ENCODE results near the gene ERCC6L2. TPM values are rescaled to one million over a fixed set of nuclear protein-coding genes. Genes with fewer than 3 reads are reported as not detected.
A peak's percentile ranks its signal among the peaks of the same experiment; 100 is the strongest.

The ERCC6L2 gene
- polyA plus RNA-seq, 1 of the 3 experiments (the other 2 are of a cell fraction), result 10.0 TPM

DNA sequence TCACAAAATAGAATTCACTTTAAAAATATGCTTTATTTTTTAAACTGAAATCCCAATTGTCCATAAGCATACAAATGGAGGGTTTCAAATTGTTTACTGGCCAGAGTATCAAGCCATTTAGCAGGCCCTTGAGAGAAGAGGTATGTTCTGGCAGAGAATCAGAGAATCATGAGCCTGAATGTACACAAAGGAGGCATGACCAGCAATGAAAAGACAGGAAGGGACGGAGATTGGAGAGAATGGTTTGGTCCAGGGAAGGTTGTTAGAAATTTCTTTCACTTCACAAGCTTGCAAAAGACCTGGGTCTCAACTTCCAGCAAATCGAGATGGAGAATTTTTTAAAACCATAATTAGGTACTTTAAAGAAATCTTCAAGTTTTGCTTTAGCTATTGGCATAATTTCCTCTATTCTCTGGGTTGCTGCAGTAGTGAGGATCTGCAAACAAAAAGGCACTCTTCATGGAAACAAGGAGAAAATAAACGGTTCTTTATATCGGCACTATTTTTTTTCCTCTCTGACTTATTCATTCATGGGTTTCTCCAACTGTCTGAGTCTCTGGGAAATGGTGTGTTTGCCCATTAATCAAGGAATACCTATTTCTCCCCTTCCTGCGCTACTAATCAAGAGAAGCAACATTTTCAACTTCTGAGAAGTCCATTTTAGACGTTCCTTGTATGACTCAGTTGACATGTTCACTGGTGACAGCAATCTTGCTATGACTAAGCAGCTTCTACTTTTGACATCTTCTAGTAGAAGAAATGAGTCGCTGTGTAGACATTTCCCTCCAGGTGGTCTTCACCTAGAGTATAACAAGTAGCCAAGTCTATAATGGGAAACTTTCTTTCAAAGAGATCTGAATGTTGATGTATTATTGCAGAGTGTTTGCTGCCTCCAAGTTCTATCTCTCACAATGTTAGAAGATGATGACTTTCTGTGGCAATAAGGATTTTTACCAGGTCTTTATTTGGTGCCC, 23.1 kb upstream of the ERCC6L2 start:
- peak overlapping the region; percentile 13; the same call in 1 of the 2 replicates for H3K4me2 ChIP-seq
- ChIA-PET POLR2A (no interaction called here), CTCF (interaction anchor here (0.7 to 1.4 kb wide), 3 partner anchors 46 to 381 kb away, joined by 3 to 4 read pairs (median 3); no protein-coding TSS in a partner anchor)
- H3K27me3 ChIP-seq (ENCODE audit: insufficient read depth), result no peaks in the 10 kb centered on the region
- H3K79me2 ChIP-seq (ENCODE audit: insufficient read depth), result no peaks in the 10 kb centered on the region
- H3K9me2 ChIP-seq, result no peaks in the 10 kb centered on the region
- H3K36me3 ChIP-seq (replicated peaks in 1 of 2; ENCODE audit: control insufficient read depth in 1 of 2, insufficient read depth in 2 of 2, low read length in 1 of 2), result no peaks in the 10 kb centered on the region
- no peaks in the 10 kb centered on the region for H3K9me3 ChIP-seq
- H3K4me1 ChIP-seq (ENCODE audit: control insufficient read depth in 1 of 2, insufficient read depth in 2 of 2, low read depth in 1 of 2, low read length in 1 of 2), result peaks cover 14 to 34% of the 10 kb centered on the region in 2 experiments; a peak in 3 of 4 replicates
- H3K9ac ChIP-seq, result peak overlapping the region; percentile 16; the same call in 1 of the 2 replicates
- DNase-seq, result no peak
- H3K27ac ChIP-seq (ENCODE audit: low read depth in 2 of 2, low read length in 1 of 2), result peak overlapping the region in 1 of 2 experiments; percentile 30; a peak in 2 of 4 replicates
- WGBS (ENCODE audit: low lambda C conversion rate), result 27% methylated on average over 7 of the region's 7 CpGs
- peaks cover 33% of the 10 kb centered on the region for H3F3A ChIP-seq (replicated peaks; ENCODE audit: insufficient read depth)
- peak overlapping the region in 1 of 2 experiments; percentile 7; a peak in 2 of 4 replicates for H3K4me3 ChIP-seq (ENCODE audit: low read depth in 2 of 2, low read length in 1 of 2)
- H4K20me1 ChIP-seq (ENCODE audit: insufficient read depth), result no peaks in the 10 kb centered on the region
- peak overlapping the region; percentile 39; the same call in 1 of the 2 replicates for H2AFZ ChIP-seq (ENCODE audit: low read depth)
- TF ChIP-seq FOXM1 (IDR thresholded peaks at IDR 0.05; ENCODE audit: low read depth) (no peak), SIN3A (IDR thresholded peaks at IDR 0.05; ENCODE audit: borderline replicate concordance, low read depth, low read length) (no peak), CTCF (IDR thresholded peaks at IDR 0.05) (no peak), EP300 (IDR thresholded peaks at IDR 0.05; ENCODE audit: borderline replicate concordance in 1 of 2, low read depth in 1 of 2, low read length in 1 of 2) (peak in 1 of 2 experiments; percentile 76; a peak in 1 of 4 replicates), RFX5 (IDR thresholded peaks at IDR 0.05; ENCODE audit: low read length) (no peak), EZH2phosphoT487 (IDR thresholded peaks at IDR 0.05; ENCODE audit: borderline replicate concordance, low read depth) (no peak), TEAD4 (IDR thresholded peaks at IDR 0.05; ENCODE audit: borderline replicate concordance, insufficient read depth) (peak; percentile 49; the same call in 1 of the 2 replicates), RAD21 (IDR thresholded peaks at IDR 0.05; ENCODE audit: low read length) (no peak), YY1 (IDR thresholded peaks at IDR 0.05; ENCODE audit: low read depth) (no peak), MEF2A (IDR thresholded peaks at IDR 0.05; ENCODE audit: borderline replicate concordance, low read depth) (0 out of 2 replicates have a peak, but pooled peaks have one; percentile 35), TAF1 (IDR thresholded peaks at IDR 0.05; ENCODE audit: borderline replicate concordance, low read depth, low read length) (no peak), NFIC (IDR thresholded peaks at IDR 0.05; ENCODE audit: borderline replicate concordance) (peak; percentile 64), CHD2 (IDR thresholded peaks at IDR 0.05; ENCODE audit: low read length, partially characterized antibody) (no peak), JUND (IDR thresholded peaks at IDR 0.05) (peak; percentile 92), ELF1 (IDR thresholded peaks at IDR 0.05) (no peak), RCOR1 (IDR thresholded peaks at IDR 0.05; ENCODE audit: low read length) (no peak), USF2 (IDR thresholded peaks at IDR 0.05; ENCODE audit: borderline replicate concordance, low read depth, low read length) (no peak), RXRA (IDR thresholded peaks at IDR 0.05; ENCODE audit: borderline replicate concordance, low read depth) (no peak), ZBTB33 (IDR thresholded peaks at IDR 0.05; ENCODE audit: borderline replicate concordance, low read depth) (no peak)
- TF ChIP-seq, protein P1, sequence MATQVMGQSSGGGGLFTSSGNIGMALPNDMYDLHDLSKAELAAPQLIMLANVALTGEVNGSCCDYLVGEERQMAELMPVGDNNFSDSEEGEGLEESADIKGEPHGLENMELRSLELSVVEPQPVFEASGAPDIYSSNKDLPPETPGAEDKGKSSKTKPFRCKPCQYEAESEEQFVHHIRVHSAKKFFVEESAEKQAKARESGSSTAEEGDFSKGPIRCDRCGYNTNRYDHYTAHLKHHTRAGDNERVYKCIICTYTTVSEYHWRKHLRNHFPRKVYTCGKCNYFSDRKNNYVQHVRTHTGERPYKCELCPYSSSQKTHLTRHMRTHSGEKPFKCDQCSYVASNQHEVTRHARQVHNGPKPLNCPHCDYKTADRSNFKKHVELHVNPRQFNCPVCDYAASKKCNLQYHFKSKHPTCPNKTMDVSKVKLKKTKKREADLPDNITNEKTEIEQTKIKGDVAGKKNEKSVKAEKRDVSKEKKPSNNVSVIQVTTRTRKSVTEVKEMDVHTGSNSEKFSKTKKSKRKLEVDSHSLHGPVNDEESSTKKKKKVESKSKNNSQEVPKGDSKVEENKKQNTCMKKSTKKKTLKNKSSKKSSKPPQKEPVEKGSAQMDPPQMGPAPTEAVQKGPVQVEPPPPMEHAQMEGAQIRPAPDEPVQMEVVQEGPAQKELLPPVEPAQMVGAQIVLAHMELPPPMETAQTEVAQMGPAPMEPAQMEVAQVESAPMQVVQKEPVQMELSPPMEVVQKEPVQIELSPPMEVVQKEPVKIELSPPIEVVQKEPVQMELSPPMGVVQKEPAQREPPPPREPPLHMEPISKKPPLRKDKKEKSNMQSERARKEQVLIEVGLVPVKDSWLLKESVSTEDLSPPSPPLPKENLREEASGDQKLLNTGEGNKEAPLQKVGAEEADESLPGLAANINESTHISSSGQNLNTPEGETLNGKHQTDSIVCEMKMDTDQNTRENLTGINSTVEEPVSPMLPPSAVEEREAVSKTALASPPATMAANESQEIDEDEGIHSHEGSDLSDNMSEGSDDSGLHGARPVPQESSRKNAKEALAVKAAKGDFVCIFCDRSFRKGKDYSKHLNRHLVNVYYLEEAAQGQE (IDR thresholded peaks at IDR 0.05; ENCODE audit: low read depth, low read length), result no peak
- TF ChIP-seq, protein P2, sequence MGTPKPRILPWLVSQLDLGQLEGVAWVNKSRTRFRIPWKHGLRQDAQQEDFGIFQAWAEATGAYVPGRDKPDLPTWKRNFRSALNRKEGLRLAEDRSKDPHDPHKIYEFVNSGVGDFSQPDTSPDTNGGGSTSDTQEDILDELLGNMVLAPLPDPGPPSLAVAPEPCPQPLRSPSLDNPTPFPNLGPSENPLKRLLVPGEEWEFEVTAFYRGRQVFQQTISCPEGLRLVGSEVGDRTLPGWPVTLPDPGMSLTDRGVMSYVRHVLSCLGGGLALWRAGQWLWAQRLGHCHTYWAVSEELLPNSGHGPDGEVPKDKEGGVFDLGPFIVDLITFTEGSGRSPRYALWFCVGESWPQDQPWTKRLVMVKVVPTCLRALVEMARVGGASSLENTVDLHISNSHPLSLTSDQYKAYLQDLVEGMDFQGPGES (IDR thresholded peaks at IDR 0.05; ENCODE audit: low read depth, low read length), result no peak

Data from SK-N-SH (cell line).